Smooth muscle cell of the brain vasculature (primary cell): Measurements from ENCODE around the gene PSME2.

Source experiments
- DNase-seq: peaks from one replicate; pipeline ENCODE4 v3.0.0-alpha.2; 2012; ENCODE audit warnings: low read depth, low spot score

The PSME2 gene

GRCh38 chr14:24179961-24180796, 33.8 kb upstream of the PSME2 start:
- no peak for DNase-seq

GRCh38 chr14:24179294-24179960, 33.0 kb upstream of the PSME2 start:
- DNase-seq: no peak

- DNase-seq: no peak
Observed at GRCh38 chr14:24178399-24179178, 32.2 kb upstream of the PSME2 start.

- DNase-seq: no peak
Observed at GRCh38 chr14:24177891-24178290, 31.5 kb upstream of the PSME2 start.

GRCh38 chr14:24177041-24177825, 30.8 kb upstream of the PSME2 start:
- DNase-seq: no peak

- no peak for DNase-seq
Observed at GRCh38 chr14:24176599-24176998, 30.2 kb upstream of the PSME2 start.

- DNase-seq: no peak
Observed at GRCh38 chr14:24172871-24173281, 26.5 kb upstream of the PSME2 start.

GRCh38 chr14:24172261-24172860, 26.0 kb upstream of the PSME2 start:
- no peak for DNase-seq

- DNase-seq: peak; percentile 44
Observed at GRCh38 chr14:24171422-24172260, 25.2 kb upstream of the PSME2 start, which contains the start of gene REC8. TSS of gene REC8 (plus strand) at chr14:24172080. CDS start at chr14:24172553, 473 bp downstream.

GRCh38 chr14:24167469-24168114, 21.2 kb upstream of the PSME2 start:
- DNase-seq: no peak

GRCh38 chr14:24165785-24166184, 19.4 kb upstream of the PSME2 start:
- DNase-seq: no peak

- no peak for DNase-seq
Observed at GRCh38 chr14:24164518-24164991, 18.1 kb upstream of the PSME2 start.

GRCh38 chr14:24162093-24162492, 15.7 kb upstream of the PSME2 start:
- no peak for DNase-seq

- DNase-seq: peak; percentile 94
Observed at GRCh38 chr14:24160850-24161804, 14.7 kb upstream of the PSME2 start, which contains the start of gene IRF9. TSS of gene IRF9 (plus strand) at chr14:24161265. CDS start at chr14:24162145, 880 bp downstream.

GRCh38 chr14:24160499-24160849, 14.1 kb upstream of the PSME2 start:
- no peak for DNase-seq

GRCh38 chr14:24159777-24160498, 13.5 kb upstream of the PSME2 start:
- no peak for DNase-seq

- DNase-seq: no peak
Observed at GRCh38 chr14:24157331-24157730, 10.9 kb upstream of the PSME2 start.

GRCh38 chr14:24156840-24157239, 10.4 kb upstream of the PSME2 start:
- no peak for DNase-seq
